ENCODE data around the gene OAT.

The OAT gene

DNA sequence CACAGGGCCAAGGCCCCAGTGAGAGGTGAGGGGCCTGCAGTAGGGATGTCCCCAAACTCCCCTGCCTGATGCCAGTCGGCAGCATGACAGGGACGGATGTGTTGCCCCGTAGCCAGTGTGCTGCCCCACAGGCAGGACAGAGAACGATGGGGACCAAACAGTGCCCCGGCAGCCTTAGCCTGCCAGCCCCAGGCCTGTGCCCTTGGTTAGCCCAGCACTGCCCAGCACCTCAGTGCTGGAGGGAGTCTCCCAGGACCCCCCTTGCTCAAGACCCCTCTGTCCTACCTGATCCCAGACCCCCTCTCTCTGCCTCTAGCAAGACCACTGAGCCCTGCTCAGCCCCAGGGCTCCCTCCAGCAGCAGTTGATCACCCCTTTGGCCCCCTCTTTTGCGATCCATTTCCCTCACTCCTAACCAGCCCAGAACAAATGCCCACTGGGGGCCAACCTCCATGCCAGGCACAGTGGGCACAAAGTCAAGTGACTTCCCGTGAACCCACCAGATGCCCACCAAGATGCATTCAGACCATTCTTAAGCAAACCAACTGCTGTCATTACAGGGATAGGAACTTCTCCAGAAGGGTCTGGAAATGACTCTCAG is 34.0 kb downstream of the OAT start:
- TF ChIP-seq, protein P1, sequence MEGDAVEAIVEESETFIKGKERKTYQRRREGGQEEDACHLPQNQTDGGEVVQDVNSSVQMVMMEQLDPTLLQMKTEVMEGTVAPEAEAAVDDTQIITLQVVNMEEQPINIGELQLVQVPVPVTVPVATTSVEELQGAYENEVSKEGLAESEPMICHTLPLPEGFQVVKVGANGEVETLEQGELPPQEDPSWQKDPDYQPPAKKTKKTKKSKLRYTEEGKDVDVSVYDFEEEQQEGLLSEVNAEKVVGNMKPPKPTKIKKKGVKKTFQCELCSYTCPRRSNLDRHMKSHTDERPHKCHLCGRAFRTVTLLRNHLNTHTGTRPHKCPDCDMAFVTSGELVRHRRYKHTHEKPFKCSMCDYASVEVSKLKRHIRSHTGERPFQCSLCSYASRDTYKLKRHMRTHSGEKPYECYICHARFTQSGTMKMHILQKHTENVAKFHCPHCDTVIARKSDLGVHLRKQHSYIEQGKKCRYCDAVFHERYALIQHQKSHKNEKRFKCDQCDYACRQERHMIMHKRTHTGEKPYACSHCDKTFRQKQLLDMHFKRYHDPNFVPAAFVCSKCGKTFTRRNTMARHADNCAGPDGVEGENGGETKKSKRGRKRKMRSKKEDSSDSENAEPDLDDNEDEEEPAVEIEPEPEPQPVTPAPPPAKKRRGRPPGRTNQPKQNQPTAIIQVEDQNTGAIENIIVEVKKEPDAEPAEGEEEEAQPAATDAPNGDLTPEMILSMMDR (IDR thresholded peaks at IDR 0.05; ENCODE audit: insufficient read depth, low read length) = no peak
- TF ChIP-seq POLR2AphosphoS5 (IDR thresholded peaks at IDR 0.05; ENCODE audit: low read depth) (no peak), SPI1 (IDR thresholded peaks at IDR 0.05; ENCODE audit: borderline replicate concordance, low read depth) (no peak), GABPA (IDR thresholded peaks at IDR 0.05; ENCODE audit: low read depth) (no peak)
- TF ChIP-seq, protein P2, sequence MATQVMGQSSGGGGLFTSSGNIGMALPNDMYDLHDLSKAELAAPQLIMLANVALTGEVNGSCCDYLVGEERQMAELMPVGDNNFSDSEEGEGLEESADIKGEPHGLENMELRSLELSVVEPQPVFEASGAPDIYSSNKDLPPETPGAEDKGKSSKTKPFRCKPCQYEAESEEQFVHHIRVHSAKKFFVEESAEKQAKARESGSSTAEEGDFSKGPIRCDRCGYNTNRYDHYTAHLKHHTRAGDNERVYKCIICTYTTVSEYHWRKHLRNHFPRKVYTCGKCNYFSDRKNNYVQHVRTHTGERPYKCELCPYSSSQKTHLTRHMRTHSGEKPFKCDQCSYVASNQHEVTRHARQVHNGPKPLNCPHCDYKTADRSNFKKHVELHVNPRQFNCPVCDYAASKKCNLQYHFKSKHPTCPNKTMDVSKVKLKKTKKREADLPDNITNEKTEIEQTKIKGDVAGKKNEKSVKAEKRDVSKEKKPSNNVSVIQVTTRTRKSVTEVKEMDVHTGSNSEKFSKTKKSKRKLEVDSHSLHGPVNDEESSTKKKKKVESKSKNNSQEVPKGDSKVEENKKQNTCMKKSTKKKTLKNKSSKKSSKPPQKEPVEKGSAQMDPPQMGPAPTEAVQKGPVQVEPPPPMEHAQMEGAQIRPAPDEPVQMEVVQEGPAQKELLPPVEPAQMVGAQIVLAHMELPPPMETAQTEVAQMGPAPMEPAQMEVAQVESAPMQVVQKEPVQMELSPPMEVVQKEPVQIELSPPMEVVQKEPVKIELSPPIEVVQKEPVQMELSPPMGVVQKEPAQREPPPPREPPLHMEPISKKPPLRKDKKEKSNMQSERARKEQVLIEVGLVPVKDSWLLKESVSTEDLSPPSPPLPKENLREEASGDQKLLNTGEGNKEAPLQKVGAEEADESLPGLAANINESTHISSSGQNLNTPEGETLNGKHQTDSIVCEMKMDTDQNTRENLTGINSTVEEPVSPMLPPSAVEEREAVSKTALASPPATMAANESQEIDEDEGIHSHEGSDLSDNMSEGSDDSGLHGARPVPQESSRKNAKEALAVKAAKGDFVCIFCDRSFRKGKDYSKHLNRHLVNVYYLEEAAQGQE (IDR thresholded peaks at IDR 0.05; ENCODE audit: insufficient replicate concordance, low read depth) = no peak
- DNase-seq (ENCODE audit: low read depth in 1 of 2, low spot score in 1 of 2) = no peak
- peaks cover 14% of the 10 kb centered on the region for H3K27me3 ChIP-seq (ENCODE audit: insufficient read depth, poor library complexity, severe bottlenecking)
- no peak overlapping the region for H3K27ac ChIP-seq (replicated peaks)
- no peak overlapping the region for H3K4me3 ChIP-seq (replicated peaks; ENCODE audit: insufficient read depth, low read length)

DNA sequence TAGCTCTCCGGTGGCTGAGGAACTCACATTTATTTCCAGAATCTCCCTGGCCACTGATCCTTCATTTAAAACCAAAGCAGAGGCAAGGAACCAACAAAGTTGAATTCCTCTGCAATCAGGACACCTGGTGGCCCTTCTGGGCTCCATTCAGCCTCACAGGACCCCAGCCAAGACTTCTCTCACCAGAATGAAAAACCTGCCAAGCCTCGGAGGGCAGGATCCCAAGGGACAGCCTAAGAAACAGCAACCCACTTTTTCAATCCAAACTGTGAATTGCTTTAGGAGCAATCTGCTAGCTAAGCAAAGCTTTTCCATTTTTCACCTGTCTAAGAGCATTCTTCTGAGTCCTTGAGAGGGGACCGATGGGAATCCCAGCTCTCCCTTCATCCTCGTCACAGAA is 34.6 kb downstream of the OAT start:
- no peak overlapping the region for H3K27ac ChIP-seq (replicated peaks)
- H3K27me3 ChIP-seq (ENCODE audit: insufficient read depth, poor library complexity, severe bottlenecking) = peaks cover 14% of the 10 kb centered on the region
- no peak for DNase-seq (ENCODE audit: low read depth in 1 of 2, low spot score in 1 of 2)
- H3K4me3 ChIP-seq (replicated peaks; ENCODE audit: insufficient read depth, low read length) = no peak overlapping the region
- TF ChIP-seq SPI1 (IDR thresholded peaks at IDR 0.05; ENCODE audit: borderline replicate concordance, low read depth) (no peak), GABPA (IDR thresholded peaks at IDR 0.05; ENCODE audit: low read depth) (no peak), POLR2AphosphoS5 (IDR thresholded peaks at IDR 0.05; ENCODE audit: low read depth) (no peak)
- TF ChIP-seq, protein P2 (IDR thresholded peaks at IDR 0.05; ENCODE audit: insufficient replicate concordance, low read depth) = no peak
- TF ChIP-seq, protein P1 (IDR thresholded peaks at IDR 0.05; ENCODE audit: insufficient read depth, low read length) = no peak

DNA sequence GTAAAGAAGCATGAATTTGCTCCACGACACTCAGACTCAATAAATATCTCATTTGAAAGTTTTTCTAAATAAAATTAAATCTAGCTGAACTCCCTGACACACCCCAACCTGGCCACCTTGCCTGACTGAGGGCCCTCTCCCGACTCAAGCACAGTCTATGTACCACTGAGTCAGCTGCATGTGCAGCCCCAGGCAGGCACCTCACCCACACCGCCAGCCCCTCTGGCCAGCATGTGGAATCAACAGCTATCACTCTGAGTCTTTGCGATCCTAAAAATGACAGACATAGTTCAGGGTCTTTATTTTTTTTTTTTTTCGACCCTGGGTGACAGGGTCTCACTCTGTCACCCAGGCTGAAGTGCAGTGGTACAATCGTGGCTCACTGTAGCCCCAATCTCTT is 35.2 kb downstream of the OAT start:
- H3K4me3 ChIP-seq (replicated peaks; ENCODE audit: insufficient read depth, low read length) = no peak overlapping the region
- no peak for TF ChIP-seq GABPA (IDR thresholded peaks at IDR 0.05; ENCODE audit: low read depth)
- TF ChIP-seq, protein P2 (IDR thresholded peaks at IDR 0.05; ENCODE audit: insufficient replicate concordance, low read depth) = no peak
- TF ChIP-seq, protein P1 (IDR thresholded peaks at IDR 0.05; ENCODE audit: insufficient read depth, low read length) = no peak
- H3K27ac ChIP-seq (replicated peaks) = no peak overlapping the region
- no peak for DNase-seq (ENCODE audit: low read depth in 1 of 2, low spot score in 1 of 2)
- peaks cover 14% of the 10 kb centered on the region for H3K27me3 ChIP-seq (ENCODE audit: insufficient read depth, poor library complexity, severe bottlenecking)
